OCI-LY3 (cell line): ENCODE measurements around the gene SELENOO.

ENCODE experiments used
- H2AFZ ChIP-seq: fragments of 200-600, 300-600 bp; shearing (Covaris generic); 2 replicates; pipeline ENCODE4 v1.6.0; 2014; ENCODE audit warnings: antibody characterized with exemption, low read depth, low read length
- H3K27ac ChIP-seq: fragments of 200-600, 300-600 bp; sonication (generic); 2 replicates; pipeline ENCODE4 v1.5.1; 2014; ENCODE audit warnings: mild to moderate bottlenecking, low read length, moderate library complexity, mixed read lengths
- H3K27me3 ChIP-seq: fragments of 200-600, 300-600 bp; sonication (generic); 2 replicates; pipeline ENCODE4 v1.6.1; 2014; ENCODE audit warnings: low read depth, low read length, mixed read lengths
- H3K36me3 ChIP-seq: fragments of 200-600, 300-600 bp; sonication (generic); replicated peaks from 2 replicates; pipeline ENCODE3; 2014; ENCODE audit warnings: low read depth, low read length, mixed read lengths
- H3K4me1 ChIP-seq: fragments of 300-600, 200-600 bp; sonication (generic); 2 replicates; pipeline ENCODE4 v1.6.1; 2014; ENCODE audit warnings: low read length, mixed read lengths
- H3K4me2 ChIP-seq: fragments of 200-600, 300-600 bp; sonication (generic); 2 replicates; pipeline ENCODE4 v1.6.1; 2014; ENCODE audit warnings: low read length, mixed read lengths
- H3K4me3 ChIP-seq: fragments of 300-600, 200-600 bp; sonication (generic); 2 replicates; pipeline ENCODE4 v1.5.1; 2014; ENCODE audit warnings: antibody characterized with exemption, mild to moderate bottlenecking, low read length, moderate library complexity
- H3K79me2 ChIP-seq: fragments of 300-600, 200-600 bp; shearing (Covaris generic); 2 replicates; pipeline ENCODE4 v1.6.1; 2014; ENCODE audit warnings: mild to moderate bottlenecking, low read length, mixed read lengths
- H3K9ac ChIP-seq: fragments of 300-600, 200-600 bp; shearing (Covaris generic); 2 replicates; pipeline ENCODE4 v1.6.0; 2014; ENCODE audit warnings: mild to moderate bottlenecking, low read length, moderate library complexity
- H3K9me3 ChIP-seq: fragments of 200-600, 300-600 bp; shearing (Covaris generic); 2 replicates; pipeline ENCODE4 v1.6.1; 2014; ENCODE audit warnings: low read length, mixed read lengths; ENCODE audit not compliant: insufficient read depth
- H4K20me1 ChIP-seq: fragments of 200-600, 300-600 bp; sonication (generic); 2 replicates; pipeline ENCODE4 v1.6.1; 2016; ENCODE audit warnings: low read length, mixed read lengths; ENCODE audit not compliant: insufficient read depth
- CTCF ChIP-seq: fragments of 200-600, 300-600 bp; sonication (generic); IDR thresholded peaks from 2 replicates; pipeline ENCODE4 v1.5.1; 2014; ENCODE audit warnings: antibody characterized with exemption, low read length, low read depth
- EZH2phosphoT487 ChIP-seq: fragments of 200-600 bp; shearing (Covaris generic); IDR thresholded peaks from 2 replicates; pipeline ENCODE4 v1.6.1; 2018; ENCODE audit warnings: antibody characterized with exemption, mixed run types, low read depth

SELENOO gene

GRCh38 chr22:50169181-50169759, 31.5 kb upstream of the SELENOO start:
- Histone ChIP-seq H3K9ac (0 out of 2 replicates have a peak overlapping the region, but pooled peaks have one; percentile 47), H3K27ac (no peak overlapping the region), H3K79me2 (no peaks in the 10 kb centered on the region), H4K20me1 (no peaks in the 10 kb centered on the region), H3K36me3 (no peaks in the 10 kb centered on the region), H3K27me3 (peaks cover 7% of the 10 kb centered on the region; the same call in 1 of the 2 replicates), H3K4me2 (peak overlapping the region; percentile 51), H3K4me1 (peaks cover 23% of the 10 kb centered on the region), H3K9me3 (no peaks in the 10 kb centered on the region), H3K4me3 (peak overlapping the region; percentile 70), H2AFZ (no peak overlapping the region)
- TF ChIP-seq CTCF (no peak), EZH2phosphoT487 (no peak)

- no peaks in the 10 kb centered on the region for H4K20me1 ChIP-seq
- no peaks in the 10 kb centered on the region for H3K36me3 ChIP-seq
- no peak overlapping the region for H2AFZ ChIP-seq
- peak overlapping the region; percentile 51 for H3K4me2 ChIP-seq
- H3K4me3 ChIP-seq, result peak overlapping the region; percentile 70
- no peak overlapping the region for H3K27ac ChIP-seq
- H3K79me2 ChIP-seq, result no peaks in the 10 kb centered on the region
- H3K27me3 ChIP-seq, result peaks cover 7% of the 10 kb centered on the region; the same call in 1 of the 2 replicates
- peaks cover 21% of the 10 kb centered on the region for H3K4me1 ChIP-seq
- H3K9me3 ChIP-seq, result no peaks in the 10 kb centered on the region
- peak overlapping the region; percentile 47; the same call in 1 of the 2 replicates for H3K9ac ChIP-seq
- no peak for TF ChIP-seq EZH2phosphoT487
- no peak for TF ChIP-seq CTCF
Observed at GRCh38 chr22:50169774-50170341, 31.0 kb upstream of the SELENOO start.

GRCh38 chr22:50170453-50171318, 30.1 kb upstream of the SELENOO start, which contains the start of gene PANX2:
TSS of gene PANX2 (plus strand) at chr22:50170731. CDS start at chr22:50170731, 0 bp downstream.
- Histone ChIP-seq H3K79me2 (no peaks in the 10 kb centered on the region), H3K36me3 (no peaks in the 10 kb centered on the region), H3K9me3 (no peaks in the 10 kb centered on the region), H3K27me3 (peaks cover 7% of the 10 kb centered on the region; the same call in 1 of the 2 replicates), H3K4me1 (peaks cover 22% of the 10 kb centered on the region), H3K27ac (no peak within 1 kb of the TSS), H2AFZ (no peak within 1 kb of the TSS), H3K9ac (peak within 1 kb of the TSS; percentile 47; the same call in 1 of the 2 replicates), H4K20me1 (no peaks in the 10 kb centered on the region), H3K4me2 (peak within 1 kb of the TSS; percentile 51), H3K4me3 (peak within 1 kb of the TSS; percentile 70)
- TF ChIP-seq CTCF, result no peak
- no peak for TF ChIP-seq EZH2phosphoT487
